Measurements from ENCODE around the gene VPS9D1. TPM values are rescaled to one million over a fixed set of nuclear protein-coding genes. Genes with fewer than 3 reads are reported as not detected.

Gene VPS9D1
- total RNA-seq, 1 donor from 2014 or later = 1.6 TPM

DNA sequence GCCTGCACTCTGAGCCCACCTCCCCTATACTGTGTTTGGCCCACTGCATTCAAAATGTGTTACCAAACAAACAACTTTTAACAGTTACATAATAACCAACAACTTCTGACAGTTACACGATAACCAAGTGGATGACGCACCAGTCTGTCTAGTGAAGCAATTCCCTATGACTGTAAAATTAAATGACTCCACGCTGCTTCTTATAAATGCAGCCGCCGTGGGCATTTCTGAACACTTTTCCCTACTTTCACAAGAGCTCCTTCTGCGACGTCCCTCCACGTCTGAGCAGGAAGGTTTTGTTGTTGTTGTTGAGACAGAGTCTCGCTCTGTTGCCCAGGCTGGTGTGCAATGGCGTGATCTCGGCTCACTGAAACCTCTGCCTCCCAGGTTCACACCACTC is 28.2 kb upstream of the VPS9D1 start:
- Mint-ChIP-seq H3K27me3 (ENCODE audit: insufficient read depth, low read depth) (no peaks in the 10 kb centered on the region), H3K9me3 (no peaks in the 10 kb centered on the region), H3K27ac (no peak overlapping the region), H3K4me3 (no peak overlapping the region), H3K36me3 (peaks cover 22% of the 10 kb centered on the region), H3K4me1 (no peaks in the 10 kb centered on the region)
- no peaks in the 10 kb centered on the region for H3K9me3 ChIP-seq (ENCODE audit: low read depth)
- H3K27ac ChIP-seq = no peak overlapping the region
- H3F3A ChIP-seq (ENCODE audit: low read depth) = no peaks in the 10 kb centered on the region
- TF ChIP-seq EZH2 (IDR thresholded peaks at IDR 0.05) = no peak
- TF ChIP-seq, protein P1, sequence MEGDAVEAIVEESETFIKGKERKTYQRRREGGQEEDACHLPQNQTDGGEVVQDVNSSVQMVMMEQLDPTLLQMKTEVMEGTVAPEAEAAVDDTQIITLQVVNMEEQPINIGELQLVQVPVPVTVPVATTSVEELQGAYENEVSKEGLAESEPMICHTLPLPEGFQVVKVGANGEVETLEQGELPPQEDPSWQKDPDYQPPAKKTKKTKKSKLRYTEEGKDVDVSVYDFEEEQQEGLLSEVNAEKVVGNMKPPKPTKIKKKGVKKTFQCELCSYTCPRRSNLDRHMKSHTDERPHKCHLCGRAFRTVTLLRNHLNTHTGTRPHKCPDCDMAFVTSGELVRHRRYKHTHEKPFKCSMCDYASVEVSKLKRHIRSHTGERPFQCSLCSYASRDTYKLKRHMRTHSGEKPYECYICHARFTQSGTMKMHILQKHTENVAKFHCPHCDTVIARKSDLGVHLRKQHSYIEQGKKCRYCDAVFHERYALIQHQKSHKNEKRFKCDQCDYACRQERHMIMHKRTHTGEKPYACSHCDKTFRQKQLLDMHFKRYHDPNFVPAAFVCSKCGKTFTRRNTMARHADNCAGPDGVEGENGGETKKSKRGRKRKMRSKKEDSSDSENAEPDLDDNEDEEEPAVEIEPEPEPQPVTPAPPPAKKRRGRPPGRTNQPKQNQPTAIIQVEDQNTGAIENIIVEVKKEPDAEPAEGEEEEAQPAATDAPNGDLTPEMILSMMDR (IDR thresholded peaks at IDR 0.05) = no peak
- no peak for TF ChIP-seq EZH2phosphoT487 (IDR thresholded peaks at IDR 0.05)
- H3K4me2 ChIP-seq = no peak overlapping the region
- H3K36me3 ChIP-seq = no peaks in the 10 kb centered on the region
- no peak overlapping the region for H2AFZ ChIP-seq (replicated peaks)
- no peak for DNase-seq (ENCODE audit: low spot score)
- no peaks in the 10 kb centered on the region for H3K27me3 ChIP-seq
- H4K20me1 ChIP-seq (ENCODE audit: low read depth) = no peaks in the 10 kb centered on the region
- no peaks in the 10 kb centered on the region for H3K4me1 ChIP-seq
- H3K4me3 ChIP-seq = no peak overlapping the region
- no peak overlapping the region for H3K9ac ChIP-seq
- H3K79me2 ChIP-seq (ENCODE audit: low read depth) = no peaks in the 10 kb centered on the region

DNA sequence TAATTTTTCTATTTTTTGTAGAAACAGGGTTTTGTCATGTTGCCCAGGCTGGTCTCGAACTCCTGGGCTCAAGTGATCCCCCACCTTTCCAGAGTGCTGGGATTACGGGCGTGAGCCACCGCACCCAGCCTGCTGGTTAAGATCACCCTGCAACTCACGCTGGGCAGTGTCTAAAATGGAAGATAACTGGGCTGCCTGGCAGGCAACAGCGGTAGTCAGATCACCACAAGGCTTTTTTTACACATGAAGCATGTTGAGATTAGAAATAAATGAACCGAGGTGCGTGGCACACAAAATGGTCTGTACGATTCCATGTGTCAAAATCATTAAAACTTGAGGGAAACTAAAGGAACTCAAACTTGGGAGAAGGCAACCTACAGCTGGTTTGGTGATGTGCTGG is 27.4 kb upstream of the VPS9D1 start:
- no peak overlapping the region for H3K4me3 ChIP-seq
- Mint-ChIP-seq H3K27me3 (ENCODE audit: insufficient read depth, low read depth) (no peaks in the 10 kb centered on the region), H3K9me3 (no peaks in the 10 kb centered on the region), H3K27ac (no peak overlapping the region), H3K4me1 (no peaks in the 10 kb centered on the region), H3K36me3 (peaks cover 22% of the 10 kb centered on the region), H3K4me3 (no peak overlapping the region)
- TF ChIP-seq, protein P1 (IDR thresholded peaks at IDR 0.05) = no peak
- no peak for TF ChIP-seq EZH2phosphoT487 (IDR thresholded peaks at IDR 0.05)
- H3F3A ChIP-seq (ENCODE audit: low read depth) = no peaks in the 10 kb centered on the region
- no peaks in the 10 kb centered on the region for H3K9me3 ChIP-seq (ENCODE audit: low read depth)
- H3K79me2 ChIP-seq (ENCODE audit: low read depth) = no peaks in the 10 kb centered on the region
- no peaks in the 10 kb centered on the region for H3K27me3 ChIP-seq
- H3K27ac ChIP-seq = no peak overlapping the region
- H3K4me1 ChIP-seq = no peaks in the 10 kb centered on the region
- no peak for DNase-seq (ENCODE audit: low spot score)
- no peaks in the 10 kb centered on the region for H4K20me1 ChIP-seq (ENCODE audit: low read depth)
- no peak overlapping the region for H2AFZ ChIP-seq (replicated peaks)
- no peaks in the 10 kb centered on the region for H3K36me3 ChIP-seq
- H3K9ac ChIP-seq = no peak overlapping the region
- H3K4me2 ChIP-seq = no peak overlapping the region

DNA sequence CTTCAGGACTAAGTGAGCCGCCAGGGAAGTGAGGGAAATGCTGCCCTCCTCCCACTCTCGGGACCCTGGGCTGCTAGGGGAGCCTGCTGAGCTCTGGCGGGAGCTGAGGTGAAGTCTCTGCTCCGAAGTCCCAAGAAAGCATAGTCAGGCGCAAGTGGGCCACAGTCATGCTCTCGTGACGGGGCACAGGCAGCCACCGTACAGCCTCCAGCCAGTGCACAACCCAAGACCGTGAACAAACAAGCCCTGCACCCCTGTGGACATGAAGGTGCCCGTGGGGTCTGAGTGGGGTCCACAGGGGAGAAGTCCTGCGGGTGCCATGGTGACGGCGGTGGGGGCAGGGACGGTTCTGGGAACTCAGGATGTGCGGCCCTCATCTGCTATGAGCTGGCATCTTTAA is 25.3 kb upstream of the VPS9D1 start:
- Histone ChIP-seq H3K4me2 (no peak overlapping the region), H3K27me3 (no peaks in the 10 kb centered on the region), H3K9ac (no peak overlapping the region), H3K79me2 (ENCODE audit: low read depth) (no peaks in the 10 kb centered on the region), H3K4me3 (no peak overlapping the region), H3K9me3 (ENCODE audit: low read depth) (no peaks in the 10 kb centered on the region), H2AFZ (replicated peaks) (no peak overlapping the region), H3F3A (ENCODE audit: low read depth) (no peaks in the 10 kb centered on the region), H4K20me1 (ENCODE audit: low read depth) (no peaks in the 10 kb centered on the region), H3K36me3 (no peaks in the 10 kb centered on the region), H3K4me1 (no peaks in the 10 kb centered on the region), H3K27ac (no peak overlapping the region)
- H3K27me3 Mint-ChIP-seq (ENCODE audit: insufficient read depth, low read depth) = no peaks in the 10 kb centered on the region
- peaks cover 18% of the 10 kb centered on the region for H3K36me3 Mint-ChIP-seq
- H3K4me3 Mint-ChIP-seq = no peak overlapping the region
- H3K27ac Mint-ChIP-seq = no peak overlapping the region
- TF ChIP-seq, protein P1 (IDR thresholded peaks at IDR 0.05) = no peak
- TF ChIP-seq EZH2phosphoT487 (IDR thresholded peaks at IDR 0.05) (no peak), EZH2 (IDR thresholded peaks at IDR 0.05) (no peak)
- no peaks in the 10 kb centered on the region for H3K9me3 Mint-ChIP-seq
- no peaks in the 10 kb centered on the region for H3K4me1 Mint-ChIP-seq
- no peak for DNase-seq (ENCODE audit: low spot score)

DNA sequence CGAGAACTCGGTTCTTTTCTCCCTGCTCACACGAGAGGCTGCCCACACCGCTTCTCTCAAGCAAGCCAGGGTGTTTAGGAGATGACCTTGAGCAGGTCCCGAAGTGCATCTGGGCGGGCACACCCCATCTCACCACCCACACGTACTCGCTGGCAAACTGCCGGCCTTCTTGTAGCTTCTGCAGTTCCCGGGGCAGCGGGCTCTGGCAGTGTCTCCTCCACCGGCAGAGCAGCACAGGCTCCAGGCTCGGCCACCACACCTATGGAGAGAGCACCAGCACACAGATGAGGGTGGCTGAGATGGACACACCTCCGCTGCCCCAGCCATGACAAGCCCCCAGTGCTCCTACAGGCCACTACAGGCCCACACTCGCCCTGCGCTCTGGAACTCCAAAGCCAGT is 24.1 kb upstream of the VPS9D1 start:
- Mint-ChIP-seq H3K4me1 (no peaks in the 10 kb centered on the region), H3K27me3 (ENCODE audit: insufficient read depth, low read depth) (no peaks in the 10 kb centered on the region), H3K4me3 (no peak overlapping the region), H3K27ac (no peak overlapping the region), H3K9me3 (no peaks in the 10 kb centered on the region), H3K36me3 (peaks cover 18% of the 10 kb centered on the region)
- Histone ChIP-seq H3K4me1 (no peaks in the 10 kb centered on the region), H3K27me3 (no peaks in the 10 kb centered on the region), H3K4me3 (no peak overlapping the region), H3K9ac (no peak overlapping the region), H3K36me3 (no peaks in the 10 kb centered on the region), H4K20me1 (ENCODE audit: low read depth) (no peaks in the 10 kb centered on the region), H3F3A (ENCODE audit: low read depth) (no peaks in the 10 kb centered on the region), H2AFZ (replicated peaks) (no peak overlapping the region), H3K27ac (no peak overlapping the region), H3K79me2 (ENCODE audit: low read depth) (no peaks in the 10 kb centered on the region), H3K9me3 (ENCODE audit: low read depth) (no peaks in the 10 kb centered on the region), H3K4me2 (no peak overlapping the region)
- TF ChIP-seq EZH2 (IDR thresholded peaks at IDR 0.05) (no peak), EZH2phosphoT487 (IDR thresholded peaks at IDR 0.05) (no peak)
- TF ChIP-seq, protein P1 (IDR thresholded peaks at IDR 0.05) = no peak
- no peak for DNase-seq (ENCODE audit: low spot score)
